Ishikawa (cell line): ENCODE measurements around the gene TTC14.

Experiments used
- CEBPB ChIP-seq: IDR thresholded peaks from 2 replicates; pipeline ENCODE4 v1.6.1; 2012
- EGR1 ChIP-seq: IDR thresholded peaks from 2 replicates; pipeline ENCODE4 v1.6.1; 2012
- USF1 ChIP-seq: IDR thresholded peaks from 2 replicates; pipeline ENCODE4 v1.6.1; 2012

GRCh38 chr3:180626844-180627243 is 24.9 kb downstream of the TTC14 start:
- TF ChIP-seq CEBPB, result no peak
- no peak for TF ChIP-seq EGR1
- no peak for TF ChIP-seq USF1
